ENCODE results near the gene MAB21L2. TPM values are rescaled to one million over a fixed set of nuclear protein-coding genes. Genes with fewer than 3 reads are reported as not detected.

Gene MAB21L2
- total RNA-seq, 1 experiment from 2014 or later: not detected

DNA sequence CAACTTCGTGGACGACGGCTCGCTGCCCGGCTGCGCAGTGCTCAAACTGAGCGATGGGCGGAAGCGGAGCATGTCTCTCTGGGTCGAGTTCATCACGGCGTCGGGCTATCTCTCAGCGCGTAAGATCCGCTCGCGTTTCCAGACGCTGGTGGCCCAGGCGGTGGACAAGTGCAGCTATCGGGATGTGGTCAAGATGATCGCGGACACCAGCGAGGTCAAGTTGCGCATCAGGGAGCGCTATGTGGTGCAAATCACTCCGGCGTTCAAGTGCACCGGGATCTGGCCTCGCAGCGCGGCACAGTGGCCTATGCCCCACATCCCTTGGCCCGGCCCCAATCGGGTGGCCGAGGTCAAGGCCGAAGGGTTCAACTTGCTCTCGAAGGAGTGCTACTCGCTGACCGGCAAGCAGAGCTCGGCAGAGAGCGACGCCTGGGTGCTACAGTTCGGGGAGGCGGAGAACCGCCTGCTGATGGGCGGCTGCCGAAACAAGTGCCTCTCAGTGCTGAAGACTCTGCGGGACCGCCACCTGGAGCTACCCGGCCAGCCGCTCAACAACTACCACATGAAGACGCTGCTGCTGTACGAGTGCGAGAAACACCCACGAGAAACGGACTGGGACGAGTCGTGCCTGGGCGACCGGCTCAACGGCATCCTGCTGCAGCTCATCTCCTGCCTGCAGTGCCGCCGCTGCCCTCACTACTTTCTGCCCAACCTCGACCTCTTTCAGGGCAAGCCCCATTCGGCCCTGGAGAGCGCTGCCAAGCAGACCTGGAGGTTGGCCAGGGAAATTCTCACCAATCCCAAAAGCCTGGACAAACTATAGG, 1.5 kb downstream of the MAB21L2 start:
- no peak for TF ChIP-seq REST (IDR thresholded peaks at IDR 0.05; ENCODE audit: low read depth)
- TF ChIP-seq POLR2A (IDR thresholded peaks at IDR 0.05; ENCODE audit: borderline replicate concordance, extremely low read depth, insufficient read depth, insufficient read length): no peak
- TF ChIP-seq SRF (IDR thresholded peaks at IDR 0.05; ENCODE audit: low read depth): no peak
- no peak for TF ChIP-seq JUND (IDR thresholded peaks at IDR 0.05)
- TF ChIP-seq ELF1 (IDR thresholded peaks at IDR 0.05; ENCODE audit: borderline replicate concordance, low read depth): no peak
- H3K4me1 ChIP-seq (ENCODE audit: control insufficient read depth in 1 of 2, insufficient read depth in 2 of 2, low read length in 2 of 2): no peaks in the 10 kb centered on the region
- DNase-seq (ENCODE audit: low read depth, low spot score): no peak
- H3K9me3 ChIP-seq (ENCODE audit: control insufficient read depth in 1 of 2, insufficient read depth in 1 of 2, low read depth in 1 of 2, low read length in 2 of 2): no peaks in the 10 kb centered on the region
- no peak for ATAC-seq
- no peak overlapping the region for H3K9ac ChIP-seq (ENCODE audit: low read length)
- no peak overlapping the region for H3K4me2 ChIP-seq (ENCODE audit: low read length)
- no peaks in the 10 kb centered on the region; the same call in 1 of the 2 replicates for H4K20me1 ChIP-seq (ENCODE audit: insufficient read depth)
- BruUV-seq (replicated peaks): no TSS peak
- H3K4me3 ChIP-seq (replicated peaks in 1 of 2; ENCODE audit: low read depth in 1 of 2, low read length in 2 of 2): no peak overlapping the region
- H3K36me3 ChIP-seq (ENCODE audit: control insufficient read depth in 1 of 2, insufficient read depth in 2 of 2, low read length in 2 of 2): no peaks in the 10 kb centered on the region; a peak in 1 of 4 replicates
- no peaks in the 10 kb centered on the region for H3K27me3 ChIP-seq (ENCODE audit: insufficient read depth, low read length)
- H3K9me2 ChIP-seq (ENCODE audit: insufficient read depth): no peaks in the 10 kb centered on the region
- CTCF ChIA-PET: no interaction called here
- intact Hi-C loops (cut with micrococcal nuclease): no loop called here
- no peaks in the 10 kb centered on the region for H3K79me2 ChIP-seq (ENCODE audit: insufficient read depth, low read length)
- RAD21 ChIA-PET (ENCODE audit: low non-redundant PET in 1 of 2, low total read pairs in 2 of 2, uncharacterized antibody in 2 of 2, unreplicated experiment in 2 of 2): no interaction called here
- no peak overlapping the region for H2AFZ ChIP-seq (ENCODE audit: low read depth, low read length, poor library complexity, severe bottlenecking)
- POLR2A ChIA-PET: no interaction called here
- no peak overlapping the region for H3K27ac ChIP-seq (ENCODE audit: low read depth, low read length)
